HG02763 (cell line): ENCODE measurements around the gene GRM1.
"Not testable (repeated sequence)": the region's sequence is repeated elsewhere in the genome, so short reads cannot be mapped to it uniquely, and the experiment has no call there.

ENCODE experiments used
- ATAC-seq: cut with Tn5 transposase; IDR thresholded peaks from one replicate; pipeline ENCODE4 v1.9.1; 2021; ENCODE audit warnings: mild to moderate bottlenecking, moderate library complexity; ENCODE audit not compliant: unreplicated experiment

Gene GRM1

DNA sequence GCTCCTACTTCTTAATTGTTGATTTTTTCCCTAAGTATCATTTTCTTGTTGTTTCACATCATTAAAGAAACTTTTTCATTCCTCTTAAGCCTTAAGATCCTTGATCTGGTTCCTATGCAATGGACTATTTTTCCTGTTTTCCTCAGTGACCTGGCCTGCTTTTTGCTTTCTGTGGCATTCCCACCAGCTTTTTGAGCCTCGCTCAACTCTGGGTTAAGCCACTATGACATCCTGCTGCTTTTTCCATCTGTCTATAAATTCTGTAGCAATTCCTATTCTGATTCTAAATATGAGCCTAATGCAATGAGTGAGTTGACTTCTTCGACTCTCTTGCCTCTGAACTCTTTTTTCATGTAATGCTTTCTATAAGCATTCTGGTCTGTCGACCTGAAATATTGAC lies 160.3 kb downstream of the GRM1 start:
- ATAC-seq: no peak

DNA sequence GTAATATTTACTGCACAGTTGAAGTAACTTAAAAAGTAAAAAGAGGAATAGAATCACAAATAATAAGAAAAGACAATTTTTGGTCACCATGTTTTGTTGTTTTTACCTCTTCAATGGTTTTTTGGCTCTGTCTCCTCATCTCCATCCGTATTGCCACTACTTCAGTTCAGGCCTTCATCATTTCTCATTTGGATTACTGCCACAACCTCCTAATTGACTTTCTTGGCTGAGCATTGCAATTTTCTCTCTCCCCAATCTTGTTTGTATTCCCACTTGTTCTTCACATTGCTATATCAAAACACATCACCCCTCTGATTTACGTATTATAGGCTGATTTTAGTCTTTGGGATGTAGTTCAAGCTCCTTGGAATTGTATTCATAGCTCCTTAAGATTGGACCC lies 161.7 kb downstream of the GRM1 start:
- no peak for ATAC-seq

DNA sequence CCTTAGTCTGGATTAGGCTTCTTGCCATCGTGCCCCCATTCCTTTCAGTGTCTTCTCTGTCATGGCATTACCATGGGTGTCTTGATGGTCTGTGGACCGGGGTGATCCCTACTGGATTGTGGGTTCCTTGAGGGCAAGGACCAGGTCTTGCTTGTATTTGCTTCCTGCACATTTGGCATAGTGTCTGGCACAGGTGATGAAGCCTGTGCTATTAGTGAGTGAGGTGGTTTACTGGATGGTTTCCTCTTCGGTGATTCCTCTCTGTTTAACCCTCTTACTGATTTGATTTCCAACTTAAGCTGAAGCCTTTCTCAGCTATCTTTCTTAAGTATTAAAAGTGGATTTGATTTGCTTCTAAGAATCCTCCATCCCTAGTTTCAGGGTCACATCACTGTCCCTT lies 162.3 kb downstream of the GRM1 start:
- no peak for ATAC-seq

DNA sequence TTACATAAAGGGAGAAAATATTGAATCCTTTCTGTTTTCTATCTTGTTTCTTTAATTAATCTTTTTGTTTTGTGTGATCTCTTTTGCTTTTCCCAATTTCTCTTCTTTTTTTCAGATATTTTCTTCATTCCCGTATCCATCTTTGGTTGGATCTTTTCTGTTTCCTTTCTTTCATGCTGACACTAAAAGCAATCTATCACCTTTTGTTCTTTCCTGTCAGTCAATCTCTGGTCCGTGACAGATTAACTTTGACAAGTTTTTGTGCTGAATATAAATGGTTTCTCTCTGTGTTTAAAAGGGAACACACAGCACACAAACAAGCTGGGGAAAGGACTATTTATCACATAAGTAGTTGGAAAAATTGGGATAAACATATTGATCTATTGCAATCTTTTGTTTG lies 162.8 kb downstream of the GRM1 start:
- no peak for ATAC-seq

DNA sequence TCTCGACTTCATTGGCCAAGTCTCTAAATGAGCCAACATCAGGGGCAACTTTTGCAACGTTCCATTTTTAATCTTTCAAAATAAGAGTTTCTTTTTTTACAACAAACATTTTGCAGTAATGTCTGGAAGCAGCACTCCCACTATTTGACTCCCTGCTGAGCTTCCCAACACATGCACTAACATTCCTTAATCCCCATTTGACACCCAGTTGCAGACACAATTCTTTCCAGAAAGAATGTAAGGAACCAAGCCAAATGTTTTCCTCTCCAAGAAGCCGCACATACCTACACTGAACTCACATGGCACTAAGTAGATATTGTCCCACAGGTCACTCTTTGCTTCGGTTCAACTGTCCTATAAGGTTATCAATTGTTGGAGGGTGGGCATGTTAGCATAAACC lies 165.6 kb downstream of the GRM1 start:
- ATAC-seq: no peak

DNA sequence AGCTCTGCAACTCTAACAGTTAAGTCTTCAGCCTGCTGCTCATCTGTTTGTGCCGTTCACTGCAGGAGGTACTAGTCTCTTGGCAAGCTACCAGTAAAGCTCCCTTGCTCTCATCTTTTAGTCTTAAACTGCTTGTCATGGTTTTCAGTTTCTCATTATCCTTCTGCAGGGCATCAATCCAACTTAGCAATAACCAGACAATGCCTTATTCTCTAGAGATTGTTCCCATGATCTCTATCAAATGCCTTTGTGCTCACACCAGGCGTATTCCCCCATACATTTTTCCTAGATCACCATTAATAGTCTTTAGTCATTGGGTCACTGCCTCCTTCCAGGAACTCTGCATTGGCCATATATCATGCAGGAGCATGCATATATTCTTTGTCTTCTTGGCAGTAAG lies 171.3 kb downstream of the GRM1 start:
- ATAC-seq: no peak

GRCh38 chr6:146202570-146202969 lies 173.7 kb downstream of the GRM1 start:
- ATAC-seq: no peak

- no peak for ATAC-seq
Measured at GRCh38 chr6:146209942-146210341, 181.1 kb downstream of the GRM1 start.

DNA sequence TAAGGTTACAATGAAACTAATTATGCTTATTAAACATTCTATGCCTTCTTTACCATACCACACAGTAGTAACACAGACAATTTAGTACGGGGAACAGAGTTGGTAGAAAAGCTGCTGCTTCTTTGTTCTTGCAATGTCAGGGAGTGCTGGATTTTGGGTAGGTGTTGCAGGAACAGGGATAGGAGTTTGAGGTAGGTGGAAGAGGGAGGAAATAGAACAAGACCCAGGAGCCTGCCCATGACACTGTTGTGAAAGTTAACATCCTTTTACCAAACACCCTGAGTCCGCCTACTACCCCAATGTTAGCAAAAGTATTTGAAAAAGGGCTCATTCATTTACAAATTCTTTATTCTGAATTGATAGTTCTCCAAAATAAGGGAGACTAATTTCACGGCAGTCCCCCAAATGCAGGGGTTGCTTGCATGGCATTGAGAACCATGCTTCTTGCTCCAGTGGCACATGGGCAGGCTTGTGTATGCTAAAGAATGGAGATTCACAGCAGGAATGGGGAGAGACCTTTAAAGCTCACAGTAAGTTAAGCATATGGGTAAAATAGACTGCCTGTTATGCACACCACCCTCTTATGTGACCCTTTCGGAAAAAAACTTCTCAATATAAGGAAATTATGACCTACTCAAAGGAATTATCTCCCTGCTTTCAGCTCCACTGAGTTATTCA lies 181.7 kb downstream of the GRM1 start:
- ATAC-seq: no peak

- ATAC-seq: no peak
Measured at GRCh38 chr6:146211646-146212045, 182.8 kb downstream of the GRM1 start.

DNA sequence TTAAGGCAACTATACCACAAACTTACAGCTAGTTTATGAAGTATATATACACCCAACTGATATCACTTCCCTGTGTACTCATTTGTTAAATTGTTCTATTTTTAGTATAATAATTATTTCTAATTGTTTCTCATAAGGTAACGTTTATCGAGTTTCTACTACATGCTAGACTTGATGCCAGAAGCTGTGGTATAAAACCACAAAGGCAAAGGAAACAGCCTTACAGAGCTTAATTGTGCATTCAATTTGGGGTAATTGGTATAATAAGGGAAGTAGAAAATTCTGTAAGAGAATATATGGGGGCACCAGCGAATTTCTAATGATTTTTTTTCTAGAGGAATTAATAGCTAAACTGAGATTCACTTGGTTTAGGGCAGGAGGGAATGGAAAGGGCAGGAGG lies 183.9 kb downstream of the GRM1 start:
- ATAC-seq: no peak

DNA sequence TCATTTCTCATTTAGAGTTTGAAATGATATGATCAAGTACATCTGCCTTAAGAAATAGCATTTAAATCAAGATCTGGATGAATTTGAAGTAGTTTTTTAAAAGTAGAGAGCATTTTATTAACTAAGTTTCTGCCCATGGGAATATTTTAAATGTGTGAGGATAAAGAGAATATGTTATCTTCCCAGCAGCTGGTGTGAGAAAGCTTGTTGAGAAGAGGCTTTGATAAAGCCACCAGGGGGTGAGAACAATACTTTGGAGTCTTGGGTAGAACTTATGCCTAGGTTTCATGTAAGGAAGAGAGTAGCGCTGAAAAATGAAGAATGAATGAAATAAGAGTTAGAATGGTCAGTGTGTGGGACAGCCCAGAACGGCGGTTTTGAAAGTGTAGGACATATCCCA lies 190.2 kb downstream of the GRM1 start:
- ATAC-seq: no peak

GRCh38 chr6:146224449-146224848 lies 195.6 kb downstream of the GRM1 start:
- ATAC-seq: no peak

- ATAC-seq: no peak
Measured at GRCh38 chr6:146224988-146225387, 196.1 kb downstream of the GRM1 start.

GRCh38 chr6:146240322-146240721 lies 211.5 kb downstream of the GRM1 start:
- ATAC-seq: no peak

- ATAC-seq: no peak
Measured at GRCh38 chr6:146240807-146241206, 211.9 kb downstream of the GRM1 start.

GRCh38 chr6:146243646-146244045 lies 214.8 kb downstream of the GRM1 start:
- ATAC-seq: not testable (repeated sequence)

- ATAC-seq: no peak
Measured at GRCh38 chr6:146244630-146245143, 215.8 kb downstream of the GRM1 start.

GRCh38 chr6:146246028-146246427 lies 217.2 kb downstream of the GRM1 start:
- no peak for ATAC-seq

GRCh38 chr6:146253691-146254090 lies 224.8 kb downstream of the GRM1 start:
- no peak for ATAC-seq

GRCh38 chr6:146258206-146258605 lies 229.3 kb downstream of the GRM1 start:
- ATAC-seq: no peak

DNA sequence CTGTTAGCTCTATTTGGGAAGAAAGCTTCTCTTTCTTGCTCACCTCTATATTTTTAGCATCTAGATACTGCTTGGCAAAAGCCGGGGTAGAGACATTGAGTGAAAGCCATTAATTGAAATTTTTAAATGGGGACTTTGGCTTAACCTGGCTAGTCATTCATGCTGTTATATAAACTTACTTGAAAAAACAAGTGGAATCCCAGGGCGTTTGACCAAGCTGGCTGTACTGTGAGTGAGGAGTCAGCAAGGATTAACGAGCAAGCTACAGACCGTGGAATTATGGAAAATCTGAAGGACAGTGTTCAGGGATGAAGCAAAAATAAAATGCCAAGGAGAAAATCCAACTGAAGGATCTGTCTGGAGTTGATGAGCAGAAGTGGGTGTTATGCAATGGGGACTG lies 232.0 kb downstream of the GRM1 start:
- no peak for ATAC-seq

- no peak for ATAC-seq
Measured at GRCh38 chr6:146265056-146265455, 236.2 kb downstream of the GRM1 start.
